Measurements from ENCODE around the gene MCEE.
"Not testable (repeated sequence)": the region's sequence is repeated elsewhere in the genome, so short reads cannot be mapped to it uniquely, and the experiment has no call there.

Gene MCEE

DNA sequence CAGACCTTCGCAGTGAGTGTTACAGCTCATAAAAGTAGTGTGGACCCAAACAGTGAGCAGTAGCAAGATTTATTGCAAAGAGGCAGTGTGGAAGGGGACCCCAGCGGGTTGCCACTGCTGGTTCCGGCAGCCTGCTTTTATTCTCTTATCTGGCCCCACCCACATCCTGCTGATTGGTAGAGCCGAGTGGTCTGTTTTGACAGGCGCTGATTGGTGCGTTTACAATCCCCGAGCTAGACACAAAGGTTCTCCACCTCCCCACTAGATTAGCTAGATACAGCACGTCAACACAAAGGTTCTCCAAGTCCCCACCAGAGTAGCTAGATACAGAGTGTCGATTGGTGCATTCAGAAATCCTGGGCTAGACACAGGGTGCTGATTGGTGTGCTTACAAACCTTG lies 38.2 kb downstream of the MCEE start:
- H3K79me1 ChIP-seq (ENCODE audit: low read depth, low read length); H4K8ac ChIP-seq (ENCODE audit: low read depth, low read length); H2BK120ac ChIP-seq (ENCODE audit: low read depth, low read length); H3K4ac ChIP-seq (ENCODE audit: low read length); H3K36me3 ChIP-seq (replicated peaks in 1 of 2; ENCODE audit: control insufficient read depth in 2 of 2, insufficient read depth in 2 of 2, low read length in 2 of 2); H2BK12ac ChIP-seq (ENCODE audit: low read length); H3K27ac ChIP-seq (replicated peaks; ENCODE audit: low read length); H3K27me3 ChIP-seq (ENCODE audit: control insufficient read depth in 3 of 3, insufficient read depth in 3 of 3, low read depth in 1 of 3, low read length in 3 of 3); H2AK5ac ChIP-seq (ENCODE audit: low read depth, low read length); H2BK15ac ChIP-seq (ENCODE audit: low read length); H3K18ac ChIP-seq (ENCODE audit: low read length); H3K9ac ChIP-seq (ENCODE audit: low read depth, low read length, poor library complexity); H4K91ac ChIP-seq (ENCODE audit: low read depth, low read length, poor library complexity); H3K9me3 ChIP-seq (replicated peaks in 1 of 2; ENCODE audit: control insufficient read depth in 2 of 2, insufficient read depth in 1 of 2, low read depth in 1 of 2, low read length in 2 of 2); H3K23ac ChIP-seq (ENCODE audit: low read depth, low read length, poor library complexity); DNase-seq (ENCODE audit: low spot score); H3K4me1 ChIP-seq (ENCODE audit: control insufficient read depth in 2 of 2, insufficient read depth in 1 of 2, low read depth in 1 of 2, low read length in 2 of 2); H3K14ac ChIP-seq (ENCODE audit: low read length); H2BK5ac ChIP-seq (ENCODE audit: low read length); H3K4me2 ChIP-seq (ENCODE audit: insufficient read depth, low read length, poor library complexity, severe bottlenecking); H2AFZ ChIP-seq (ENCODE audit: low read length); H3K4me3 ChIP-seq (ENCODE audit: low read length in 2 of 2): not testable (repeated sequence)
- WGBS, 2 donors (ENCODE audit: extremely low coverage in 2 of 2, insufficient read length in 2 of 2, insufficient replicate concordance in 1 of 2): no CpG with 5 or more reads among the region's 9 CpGs

DNA sequence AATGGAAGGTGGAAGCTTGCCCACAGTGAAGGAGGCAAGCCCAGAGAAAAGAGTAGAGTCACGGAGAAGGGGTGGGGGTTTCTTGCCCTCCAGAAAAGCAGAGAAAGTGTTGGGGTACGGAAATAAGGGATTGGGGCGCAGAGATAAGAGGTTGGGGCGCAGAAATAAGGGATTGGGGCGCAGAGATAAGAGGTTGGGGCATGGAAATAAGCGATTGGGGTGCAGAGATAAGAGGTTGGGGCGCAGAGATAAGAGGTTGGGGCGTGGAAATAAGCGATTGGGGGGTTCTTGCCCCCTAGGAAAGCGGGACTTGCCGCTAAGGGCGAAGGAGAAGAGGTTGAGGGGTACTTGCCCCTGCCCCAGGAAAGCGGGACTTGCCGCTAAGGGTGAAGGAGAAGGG lies 40.6 kb downstream of the MCEE start:
- not testable (repeated sequence) for H2BK5ac ChIP-seq (ENCODE audit: low read length); H3K4ac ChIP-seq (ENCODE audit: low read length); H3K18ac ChIP-seq (ENCODE audit: low read length); H4K91ac ChIP-seq (ENCODE audit: low read depth, low read length, poor library complexity); H3K4me3 ChIP-seq (ENCODE audit: low read length in 2 of 2); DNase-seq (ENCODE audit: low spot score); H3K23ac ChIP-seq (ENCODE audit: low read depth, low read length, poor library complexity); H3K79me1 ChIP-seq (ENCODE audit: low read depth, low read length); H2AK5ac ChIP-seq (ENCODE audit: low read depth, low read length); H3K9ac ChIP-seq (ENCODE audit: low read depth, low read length, poor library complexity); H4K8ac ChIP-seq (ENCODE audit: low read depth, low read length); H2AFZ ChIP-seq (ENCODE audit: low read length); H3K27ac ChIP-seq (replicated peaks; ENCODE audit: low read length); H3K27me3 ChIP-seq (ENCODE audit: control insufficient read depth in 3 of 3, insufficient read depth in 3 of 3, low read depth in 1 of 3, low read length in 3 of 3); H3K4me2 ChIP-seq (ENCODE audit: insufficient read depth, low read length, poor library complexity, severe bottlenecking); H2BK15ac ChIP-seq (ENCODE audit: low read length); H2BK12ac ChIP-seq (ENCODE audit: low read length); H2BK120ac ChIP-seq (ENCODE audit: low read depth, low read length); H3K36me3 ChIP-seq (replicated peaks in 1 of 2; ENCODE audit: control insufficient read depth in 2 of 2, insufficient read depth in 2 of 2, low read length in 2 of 2); H3K4me1 ChIP-seq (ENCODE audit: control insufficient read depth in 2 of 2, insufficient read depth in 1 of 2, low read depth in 1 of 2, low read length in 2 of 2); H3K9me3 ChIP-seq (replicated peaks in 1 of 2; ENCODE audit: control insufficient read depth in 2 of 2, insufficient read depth in 1 of 2, low read depth in 1 of 2, low read length in 2 of 2); H3K14ac ChIP-seq (ENCODE audit: low read length)
- no CpG with 5 or more reads among the region's 14 CpGs for WGBS, 2 donors (ENCODE audit: extremely low coverage in 2 of 2, insufficient read length in 2 of 2, insufficient replicate concordance in 1 of 2)

DNA sequence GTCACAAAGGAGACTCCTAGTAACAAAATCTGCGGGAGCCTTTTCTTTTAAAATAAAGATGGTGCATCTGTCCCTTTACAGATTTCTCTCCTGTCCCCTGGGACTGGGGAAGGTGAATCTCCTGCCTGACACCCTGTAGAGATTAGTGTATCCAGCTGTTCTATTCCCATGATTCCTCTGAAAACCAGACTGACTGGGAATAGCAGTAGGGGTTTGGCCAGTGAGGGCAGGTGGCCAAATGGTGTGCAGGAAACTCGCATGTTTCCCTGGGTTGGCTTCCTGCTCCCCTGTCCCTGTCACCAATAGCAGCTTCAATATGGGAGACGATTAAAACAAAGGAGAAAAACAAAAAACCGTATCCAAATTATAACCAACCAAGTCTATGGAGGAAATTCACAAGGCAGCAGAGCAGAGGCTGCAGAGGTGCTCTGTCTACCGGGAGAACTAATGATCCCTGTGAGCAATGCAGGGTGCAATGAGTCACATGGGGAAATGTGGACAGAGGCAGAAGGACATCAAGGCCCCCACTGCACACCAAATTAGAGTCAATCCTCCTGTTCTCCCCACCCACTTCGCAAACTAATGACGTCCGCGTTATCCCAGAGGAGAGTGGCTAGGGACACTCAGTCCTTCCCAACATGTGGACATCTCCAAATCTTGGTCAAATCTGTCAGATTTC lies 44.6 kb downstream of the MCEE start:
- H2BK5ac ChIP-seq (ENCODE audit: low read length); H3K4me3 ChIP-seq (ENCODE audit: low read length in 2 of 2); H3K23ac ChIP-seq (ENCODE audit: low read depth, low read length, poor library complexity); H3K18ac ChIP-seq (ENCODE audit: low read length); DNase-seq (ENCODE audit: low spot score); H3K36me3 ChIP-seq (replicated peaks in 1 of 2; ENCODE audit: control insufficient read depth in 2 of 2, insufficient read depth in 2 of 2, low read length in 2 of 2); H3K27me3 ChIP-seq (ENCODE audit: control insufficient read depth in 3 of 3, insufficient read depth in 3 of 3, low read depth in 1 of 3, low read length in 3 of 3); H3K4me2 ChIP-seq (ENCODE audit: insufficient read depth, low read length, poor library complexity, severe bottlenecking); H4K91ac ChIP-seq (ENCODE audit: low read depth, low read length, poor library complexity); H3K4me1 ChIP-seq (ENCODE audit: control insufficient read depth in 2 of 2, insufficient read depth in 1 of 2, low read depth in 1 of 2, low read length in 2 of 2); H2BK15ac ChIP-seq (ENCODE audit: low read length); H2AFZ ChIP-seq (ENCODE audit: low read length); H3K79me1 ChIP-seq (ENCODE audit: low read depth, low read length); H3K27ac ChIP-seq (replicated peaks; ENCODE audit: low read length); H3K9me3 ChIP-seq (replicated peaks in 1 of 2; ENCODE audit: control insufficient read depth in 2 of 2, insufficient read depth in 1 of 2, low read depth in 1 of 2, low read length in 2 of 2); H3K4ac ChIP-seq (ENCODE audit: low read length); H2AK5ac ChIP-seq (ENCODE audit: low read depth, low read length); H2BK12ac ChIP-seq (ENCODE audit: low read length); H3K9ac ChIP-seq (ENCODE audit: low read depth, low read length, poor library complexity); H4K8ac ChIP-seq (ENCODE audit: low read depth, low read length); H3K14ac ChIP-seq (ENCODE audit: low read length); H2BK120ac ChIP-seq (ENCODE audit: low read depth, low read length): not testable (repeated sequence)
- WGBS, 2 donors (ENCODE audit: extremely low coverage in 2 of 2, insufficient read length in 2 of 2, insufficient replicate concordance in 1 of 2): no CpG with 5 or more reads among the region's 9 CpGs

DNA sequence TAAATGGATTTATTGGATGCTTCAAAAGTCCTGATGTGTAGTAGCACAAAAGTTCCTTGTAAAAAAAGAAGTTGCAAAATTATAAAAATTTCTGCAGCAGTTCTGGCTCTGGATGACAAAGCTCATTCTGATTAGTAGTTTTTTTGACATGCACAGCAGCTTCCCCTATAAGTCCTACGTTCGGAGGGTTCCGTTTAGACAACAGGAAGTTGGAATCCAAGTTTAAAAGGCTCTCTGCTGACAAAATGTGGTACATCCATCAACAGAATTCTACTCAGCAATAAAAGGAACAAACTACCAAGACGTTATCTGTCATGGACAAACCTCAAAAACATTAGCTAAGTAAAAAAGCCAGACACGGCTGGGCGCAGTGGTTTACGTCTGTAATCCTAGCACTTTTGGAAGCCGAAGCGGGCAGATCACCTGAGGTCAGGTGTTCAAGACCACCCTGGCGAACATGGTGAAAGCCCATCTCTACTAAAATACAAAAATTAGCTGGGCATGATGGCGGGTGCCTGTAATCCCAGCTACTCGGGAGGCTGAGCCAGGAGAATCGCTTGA lies 46.2 kb downstream of the MCEE start:
- not testable (repeated sequence) for H4K91ac ChIP-seq (ENCODE audit: low read depth, low read length, poor library complexity)
- no CpG with 5 or more reads among the region's 13 CpGs for WGBS, 2 donors (ENCODE audit: extremely low coverage in 2 of 2, insufficient read length in 2 of 2, insufficient replicate concordance in 1 of 2)

More for the DNA sequence above, 46.2 kb downstream of the MCEE start:
- not testable (repeated sequence) for H4K8ac ChIP-seq (ENCODE audit: low read depth, low read length); H2BK12ac ChIP-seq (ENCODE audit: low read length); H2AFZ ChIP-seq (ENCODE audit: low read length); H3K79me1 ChIP-seq (ENCODE audit: low read depth, low read length); H2BK120ac ChIP-seq (ENCODE audit: low read depth, low read length); H3K9me3 ChIP-seq (replicated peaks in 1 of 2; ENCODE audit: control insufficient read depth in 2 of 2, insufficient read depth in 1 of 2, low read depth in 1 of 2, low read length in 2 of 2); DNase-seq (ENCODE audit: low spot score); H3K4me1 ChIP-seq (ENCODE audit: control insufficient read depth in 2 of 2, insufficient read depth in 1 of 2, low read depth in 1 of 2, low read length in 2 of 2); H3K4me2 ChIP-seq (ENCODE audit: insufficient read depth, low read length, poor library complexity, severe bottlenecking); H3K4ac ChIP-seq (ENCODE audit: low read length); H3K36me3 ChIP-seq (replicated peaks in 1 of 2; ENCODE audit: control insufficient read depth in 2 of 2, insufficient read depth in 2 of 2, low read length in 2 of 2); H3K4me3 ChIP-seq (ENCODE audit: low read length in 2 of 2); H3K23ac ChIP-seq (ENCODE audit: low read depth, low read length, poor library complexity); H3K27me3 ChIP-seq (ENCODE audit: control insufficient read depth in 3 of 3, insufficient read depth in 3 of 3, low read depth in 1 of 3, low read length in 3 of 3); H3K27ac ChIP-seq (replicated peaks; ENCODE audit: low read length); H2BK5ac ChIP-seq (ENCODE audit: low read length); H3K18ac ChIP-seq (ENCODE audit: low read length); H3K9ac ChIP-seq (ENCODE audit: low read depth, low read length, poor library complexity); H2AK5ac ChIP-seq (ENCODE audit: low read depth, low read length); H3K14ac ChIP-seq (ENCODE audit: low read length); H2BK15ac ChIP-seq (ENCODE audit: low read length)
